Osteoblast (primary cell): ENCODE measurements around the gene TMEM9. TPM values are rescaled to one million over a fixed set of nuclear protein-coding genes. Genes with fewer than 3 reads are reported as not detected.
A peak's percentile ranks its signal among the peaks of the same experiment; 100 is the strongest.

Experiments
- DNase-seq: peaks from one replicate; pipeline ENCODE4 v3.0.0; 2011; ENCODE audit warnings: low spot score, mixed read lengths; ENCODE audit not compliant: insufficient read length; ENCODE audit errors: missing footprints
- H2AFZ ChIP-seq: 2 replicates; pipeline ENCODE4 v1.6.0; 2011; ENCODE audit warnings: mild to moderate bottlenecking, low read length
- H3K27ac ChIP-seq: 2 replicates; pipeline ENCODE4 v1.5.1; 2011; ENCODE audit warnings: mild to moderate bottlenecking, low read depth, low read length, moderate library complexity
- H3K27me3 ChIP-seq: 2 replicates; pipeline ENCODE4 v1.6.0; 2012; ENCODE audit warnings: mild to moderate bottlenecking, control low read depth, inconsistent platforms, low read length, moderate library complexity; ENCODE audit not compliant: insufficient read depth
- H3K36me3 ChIP-seq: 2 replicates; pipeline ENCODE4 v1.5.1; 2011; ENCODE audit warnings: mild to moderate bottlenecking, low read length, control low read depth, moderate library complexity; ENCODE audit not compliant: insufficient read depth
- H3K4me1 ChIP-seq: 2 replicates; pipeline ENCODE4 v1.5.1; 2011; ENCODE audit warnings: mild to moderate bottlenecking, low read length, control low read depth, moderate library complexity; ENCODE audit not compliant: insufficient read depth
- H3K4me2 ChIP-seq: 2 replicates; pipeline ENCODE4 v1.6.0; 2011; ENCODE audit warnings: mild to moderate bottlenecking, low read length; ENCODE audit not compliant: insufficient read depth
- H3K4me3 ChIP-seq: fragments of 200-600 bp; sonication (generic); 3 replicates; pipeline ENCODE4 v1.5.1; 2012; ENCODE audit warnings: mild to moderate bottlenecking, low read length, inconsistent platforms; ENCODE audit not compliant: insufficient read depth
- H3K79me2 ChIP-seq: 2 replicates; pipeline ENCODE4 v1.6.0; 2012; ENCODE audit warnings: mild to moderate bottlenecking, low read length, control low read depth, inconsistent platforms; ENCODE audit not compliant: insufficient read depth
- H3K9me3 ChIP-seq: 2 replicates; pipeline ENCODE4 v1.5.1; 2011; ENCODE audit warnings: low read depth, low read length, control low read depth
- H4K20me1 ChIP-seq: 2 replicates; pipeline ENCODE4 v1.6.0; 2012; ENCODE audit warnings: mild to moderate bottlenecking, low read length, control low read depth; ENCODE audit not compliant: insufficient read depth
- CTCF ChIP-seq: IDR thresholded peaks from 2 replicates; pipeline ENCODE4 v1.5.1; 2011; ENCODE audit warnings: mild to moderate bottlenecking, low read depth, low read length, moderate library complexity; ENCODE audit errors: extremely low read depth
- total RNA-seq: library from RNA; depleted of rRNA; stranded (reverse); fragments of >200 nt; gene quantifications from 2 replicates; pipeline ENCODE4 v1.2.3, GENCODE V29; 2012

TMEM9 gene
- total RNA-seq, 1 donor: 45.6 TPM

GRCh38 chr1:201114245-201115131, 39.8 kb downstream of the TMEM9 start:
- no peaks in the 10 kb centered on the region for H3K79me2 ChIP-seq
- peak overlapping the region; percentile 97 for H2AFZ ChIP-seq
- H3K4me2 ChIP-seq: peak overlapping the region; percentile 93
- no peak overlapping the region for H3K27ac ChIP-seq
- peak; percentile 83 for TF ChIP-seq CTCF
- peak; percentile 99 for DNase-seq
- peaks cover 3% of the 10 kb centered on the region for H3K4me1 ChIP-seq
- H3K4me3 ChIP-seq: peak overlapping the region; percentile 82
- H3K36me3 ChIP-seq: no peaks in the 10 kb centered on the region
- peaks cover 3% of the 10 kb centered on the region for H4K20me1 ChIP-seq
- no peaks in the 10 kb centered on the region for H3K9me3 ChIP-seq
- H3K27me3 ChIP-seq: peaks cover 7% of the 10 kb centered on the region

GRCh38 chr1:201113451-201114244, 40.6 kb downstream of the TMEM9 start:
- H3K4me1 ChIP-seq: peaks cover 3% of the 10 kb centered on the region
- H3K27me3 ChIP-seq: peaks cover 6% of the 10 kb centered on the region
- H2AFZ ChIP-seq: no peak overlapping the region
- peaks cover 3% of the 10 kb centered on the region for H4K20me1 ChIP-seq
- peak overlapping the region; percentile 93 for H3K4me2 ChIP-seq
- H3K27ac ChIP-seq: no peak overlapping the region
- no peak for DNase-seq
- no peak for TF ChIP-seq CTCF
- H3K36me3 ChIP-seq: no peaks in the 10 kb centered on the region
- H3K9me3 ChIP-seq: no peaks in the 10 kb centered on the region
- peak overlapping the region; percentile 82 for H3K4me3 ChIP-seq
- H3K79me2 ChIP-seq: no peaks in the 10 kb centered on the region

- Histone ChIP-seq H3K4me3 (no peak overlapping the region), H3K4me2 (no peak overlapping the region), H3K36me3 (no peaks in the 10 kb centered on the region), H4K20me1 (peaks cover 3% of the 10 kb centered on the region), H3K9me3 (no peaks in the 10 kb centered on the region), H3K4me1 (peaks cover 3% of the 10 kb centered on the region), H2AFZ (no peak overlapping the region), H3K27ac (no peak overlapping the region), H3K79me2 (no peaks in the 10 kb centered on the region), H3K27me3 (peaks cover 3% of the 10 kb centered on the region)
- no peak for DNase-seq
- TF ChIP-seq CTCF: no peak
These were observed 41.3 kb downstream of the TMEM9 start for GRCh38 chr1:201112926-201113325.
